Measurements from ENCODE around the gene MPHOSPH6.
"Not testable (repeated sequence)": the region's sequence is repeated elsewhere in the genome, so short reads cannot be mapped to it uniquely, and the experiment has no call there.

The MPHOSPH6 gene

GRCh38 chr16:82167670-82168069, 2.4 kb downstream of the MPHOSPH6 start:
- DNase-seq: no peak

- DNase-seq: no peak
Observed at GRCh38 chr16:82160226-82160625, 9.8 kb downstream of the MPHOSPH6 start.

GRCh38 chr16:82157836-82158235, 12.2 kb downstream of the MPHOSPH6 start:
- DNase-seq: no peak

GRCh38 chr16:82157534-82157812, 12.6 kb downstream of the MPHOSPH6 start:
- DNase-seq: no peak

GRCh38 chr16:82156761-82157533, 13.1 kb downstream of the MPHOSPH6 start:
- no peak for DNase-seq

- no peak for DNase-seq
Observed at GRCh38 chr16:82152641-82153112, 17.3 kb downstream of the MPHOSPH6 start.

- no peak for DNase-seq
Observed at GRCh38 chr16:82152196-82152595, 17.8 kb downstream of the MPHOSPH6 start.

- no peak for DNase-seq
Observed at GRCh38 chr16:82150549-82150948, 19.5 kb downstream of the MPHOSPH6 start.

GRCh38 chr16:82149536-82149935, 20.5 kb downstream of the MPHOSPH6 start:
- no peak for DNase-seq

GRCh38 chr16:82147546-82147945, 22.5 kb downstream of the MPHOSPH6 start:
- no peak for DNase-seq

GRCh38 chr16:82146957-82147356, 23.1 kb downstream of the MPHOSPH6 start:
- no peak for DNase-seq

- no peak for DNase-seq
Observed at GRCh38 chr16:82146556-82146955, 23.5 kb downstream of the MPHOSPH6 start.

GRCh38 chr16:82139286-82139571, 30.8 kb downstream of the MPHOSPH6 start:
- DNase-seq: not testable (repeated sequence)

GRCh38 chr16:82138478-82139285, 31.3 kb downstream of the MPHOSPH6 start:
- DNase-seq: no peak

- no peak for DNase-seq
Observed at GRCh38 chr16:82137822-82138167, 32.2 kb downstream of the MPHOSPH6 start.

GRCh38 chr16:82136956-82137821, 32.8 kb downstream of the MPHOSPH6 start:
- no peak for DNase-seq

- no peak for DNase-seq
Observed at GRCh38 chr16:82135844-82136243, 34.2 kb downstream of the MPHOSPH6 start.

GRCh38 chr16:82134846-82135245, 35.2 kb downstream of the MPHOSPH6 start:
- DNase-seq: no peak

GRCh38 chr16:82133798-82134197, 36.2 kb downstream of the MPHOSPH6 start:
- DNase-seq: no peak

GRCh38 chr16:82129881-82130280, 40.1 kb downstream of the MPHOSPH6 start:
- DNase-seq: no peak

GRCh38 chr16:82124651-82125050, 45.4 kb downstream of the MPHOSPH6 start:
- DNase-seq: no peak

- no peak for DNase-seq
Observed at GRCh38 chr16:82119405-82119804, 50.6 kb downstream of the MPHOSPH6 start.

- DNase-seq: no peak
Observed at GRCh38 chr16:82118749-82119148, 51.3 kb downstream of the MPHOSPH6 start.

GRCh38 chr16:82116535-82116934, 53.5 kb downstream of the MPHOSPH6 start:
- DNase-seq: no peak

All from CD4-positive, alpha-beta T cell treated with Interleukin-15 for 1 hour (primary cell).